Psoas muscle (tissue), 8 donors: Measurements from ENCODE around the gene SARM1. TPM values are rescaled to one million over a fixed set of nuclear protein-coding genes. Genes with fewer than 3 reads are reported as not detected.
A peak's percentile ranks its signal among the peaks of the same experiment; 100 is the strongest.

Source experiments
- ATAC-seq, 4 donors: fragments of 200-7000 bp; cut with Tn5 transposase; one replicate each; pipeline ENCODE4 v1.9.1; 2020; ENCODE audit warnings: moderate library complexity in 3 of 4, mild to moderate bottlenecking in 2 of 4
- DNase-seq, 2 donors: peaks; one replicate each; pipeline ENCODE4 v3.0.0-alpha.2; 2020
- H3K27ac ChIP-seq: fragments of 200-600 bp; one replicate; pipeline ENCODE4 v1.8.0; 2022
- H3K27me3 ChIP-seq, 3 donors: fragments of 200-600 bp in 1 of 3; one replicate each; pipeline versions ENCODE4 v1.6.1 to v1.8.0; 2013 to 2022; ENCODE audit warnings: low read length in 2 of 3, mild to moderate bottlenecking in 2 of 3, moderate library complexity in 1 of 3; ENCODE audit not compliant: insufficient read depth in 3 of 3
- H3K36me3 ChIP-seq, 2 donors: fragments of 200-600 bp in 1 of 2; one replicate each; pipeline versions ENCODE4 v1.6.1 to v1.8.0; 2013 to 2022; ENCODE audit warnings: low read depth in 1 of 2, mild to moderate bottlenecking in 1 of 2, moderate library complexity in 1 of 2; ENCODE audit not compliant: insufficient read depth in 1 of 2
- H3K4me1 ChIP-seq: fragments of 200-600 bp; one replicate; pipeline ENCODE4 v1.8.0; 2022
- H3K4me3 ChIP-seq: fragments of 200-600 bp; one replicate; pipeline ENCODE4 v1.8.0; 2022; ENCODE audit warnings: mild to moderate bottlenecking
- H3K9me3 ChIP-seq: fragments of 200-600 bp; one replicate; pipeline ENCODE4 v1.8.0; 2022
- CTCF ChIP-seq: fragments of 200-600 bp; IDR thresholded peaks from one replicate; pipeline ENCODE4 v1.8.0; 2022; ENCODE audit warnings: antibody characterized with exemption
- WGBS, 3 donors: extraction: QIAGEN DNeasy Blood & Tissue Kit; methylation state at CpG; one replicate each; pipeline versions ENCODE4 v1.1.6 to v1.1.7; 2013; 5-methylcytosine and 5-hydroxymethylcytosine counted together
- intact Hi-C, 2 donors: fragments of 100-400 bp; cut with DNase I; formaldehyde crosslinking; loops; one replicate each; pipeline versions ENCODE4 v1.11.0 to v1.14.2; 2022
- polyA plus RNA-seq, 3 donors: library from polyadenylated mRNA; stranded (reverse); fragments of 200-250 nt; gene quantifications; one replicate each; pipeline ENCODE4 v1.2.3, GENCODE V29; 2013
- total RNA-seq, 4 donors: library from RNA; stranded (reverse); fragmentation: NEBNext Ultra II Directional in 2 of 4; extraction: Animal tissue kit (Norgen Biotek cat#: 25700) in 2 of 4; gene quantifications; one replicate each; pipeline versions ENCODE4 v1.2.1 to v1.2.4, GENCODE V29; 2021 to 2023
- donor health status: healthy with polysubstance abuse.
- donor health status: DM: no; HTN: no; CAD: no; lungs with moderate emphysema.
- donor health status: Bipolar disorder and iron deficiency.
- donor health status: healthy.
- donor health status: DM: yes; HTN: yes; CAD: no.
- donor health status: DM: no; HTN: no; CAD: no.
- donor health status: DM: no; HTN: no; CAD: no.
- donor health status: DM: yes; HTN: yes; CAD: no.

SARM1 gene
- total and polyA plus RNA-seq, 7 donors = 0.77 to 2.2 (median 1.8) TPM

- Histone ChIP-seq H3K9me3 (no peaks in the 10 kb centered on the region), H3K27ac (no peak overlapping the region), H3K36me3 (peaks cover 0 to 43% of the 10 kb centered on the region in 2 donors), H3K27me3 (no peaks in the 10 kb centered on the region), H3K4me1 (no peaks in the 10 kb centered on the region), H3K4me3 (peak overlapping the region; percentile 81)
- intact Hi-C loops = no loop called here
- DNase-seq (no peak), ATAC-seq (no peak)
- WGBS, 3 donors = 80 to 87% (median 80%) methylated on average over 5 of the region's 5 CpGs
- no peak for TF ChIP-seq CTCF
Observed at GRCh38 chr17:28404461-28404811, 32.9 kb downstream of the SARM1 start.

GRCh38 chr17:28404812-28405570, 33.5 kb downstream of the SARM1 start:
- no peak overlapping the region for H3K27ac ChIP-seq
- intact Hi-C loops = no loop called here
- peaks cover 0 to 39% of the 10 kb centered on the region in 2 donors for H3K36me3 ChIP-seq
- no peaks in the 10 kb centered on the region for H3K4me1 ChIP-seq
- TF ChIP-seq CTCF = no peak
- 22 to 40% (median 29%) methylated on average over 32 to 33 of the region's 33 CpGs for WGBS, 3 donors
- H3K4me3 ChIP-seq = peak overlapping the region; percentile 81
- no peaks in the 10 kb centered on the region for H3K27me3 ChIP-seq
- DNase-seq = no peak
- H3K9me3 ChIP-seq = no peaks in the 10 kb centered on the region
- peak in 2 of 4 donors; percentile 23 to 35 for ATAC-seq

- Histone ChIP-seq H3K4me3 (peak within 1 kb of the TSS; percentile 81), H3K9me3 (no peaks in the 10 kb centered on the region), H3K27ac (no peak within 1 kb of the TSS), H3K36me3 (peaks cover 0 to 31% of the 10 kb centered on the region in 2 donors), H3K27me3 (no peaks in the 10 kb centered on the region), H3K4me1 (no peaks in the 10 kb centered on the region)
- ATAC-seq (peak; percentile 76 to 88 (median 82)), DNase-seq (peak; percentile 67 to 78)
- intact Hi-C loops = no loop called here
- WGBS, 3 donors = 0 to 1% (median 1%) methylated on average over 55 to 70 of the region's 70 CpGs
- no peak for TF ChIP-seq CTCF
Observed at GRCh38 chr17:28405632-28406472, 34.4 kb downstream of the SARM1 start, which contains the start of gene SLC46A1. SLC46A1 (minus strand) TSS chr17:28406212; CDS start chr17:28406114, 98 bp downstream.

- no peak for TF ChIP-seq CTCF
- no peaks in the 10 kb centered on the region for H3K27me3 ChIP-seq
- H3K9me3 ChIP-seq = no peaks in the 10 kb centered on the region
- H3K4me1 ChIP-seq = no peaks in the 10 kb centered on the region
- DNase-seq (no peak), ATAC-seq (peak; percentile 12 to 44 (median 34))
- no peak overlapping the region for H3K27ac ChIP-seq
- peaks cover 0 to 26% of the 10 kb centered on the region in 2 donors for H3K36me3 ChIP-seq
- WGBS, 3 donors = 25 to 32% (median 28%) methylated on average over 9 of the region's 9 CpGs
- intact Hi-C loops = no loop called here
- H3K4me3 ChIP-seq = peak overlapping the region; percentile 81
Observed at GRCh38 chr17:28406473-28406814, 35.0 kb downstream of the SARM1 start.
